Small intestine (tissue), 7 donors: ENCODE results near the gene VWA8. TPM values are rescaled to one million over a fixed set of nuclear protein-coding genes. Genes with fewer than 3 reads are reported as not detected.
A peak's percentile ranks its signal among the peaks of the same experiment; 100 is the strongest.

Experiments used
- DNase-seq, 2 donors: peaks; one replicate each; pipeline versions ENCODE4 v3.0.0 to v3.0.0-alpha.2; 2013
- FAIRE-seq: peaks from 2 replicates; lab custom pipeline; 2012; peaks lifted over from hg19 to GRCh38; lab: Jason Lieb, UNC
- H3K27ac ChIP-seq, 3 donors: one replicate each; pipeline ENCODE4 v1.5.1; 2013; ENCODE audit warnings: low read length in 2 of 3, mild to moderate bottlenecking in 2 of 3, control low read depth in 1 of 3, inconsistent platforms in 1 of 3, low read depth in 1 of 3, moderate library complexity in 1 of 3
- H3K27me3 ChIP-seq, 3 donors: one replicate each; pipeline ENCODE4 v1.6.1; 2013; ENCODE audit warnings: low read length in 3 of 3, inconsistent platforms in 1 of 3; ENCODE audit not compliant: control insufficient read depth in 3 of 3, insufficient read depth in 3 of 3
- H3K36me3 ChIP-seq, 3 donors: one replicate each; pipeline ENCODE4 v1.6.1; 2013; ENCODE audit warnings: low read length in 3 of 3, inconsistent platforms in 1 of 3, low read depth in 1 of 3, mild to moderate bottlenecking in 1 of 3, moderate library complexity in 1 of 3; ENCODE audit not compliant: control insufficient read depth in 3 of 3, insufficient read depth in 2 of 3
- H3K4me1 ChIP-seq, 3 donors: one replicate each; pipeline ENCODE4 v1.6.1; 2013; ENCODE audit warnings: low read length in 2 of 3, inconsistent platforms in 1 of 3, low read depth in 1 of 3, mild to moderate bottlenecking in 1 of 3, moderate library complexity in 1 of 3; ENCODE audit not compliant: control insufficient read depth in 3 of 3, insufficient read depth in 2 of 3
- H3K4me3 ChIP-seq, 3 donors: one replicate each; pipeline ENCODE4 v1.5.1; 2013; ENCODE audit warnings: low read length in 3 of 3, control low read depth in 1 of 3, inconsistent platforms in 1 of 3, low read depth in 1 of 3, mild to moderate bottlenecking in 1 of 3, moderate library complexity in 1 of 3
- H3K9me3 ChIP-seq, 2 donors: one replicate each; pipeline ENCODE4 v1.6.1; 2013; ENCODE audit warnings: low read depth in 1 of 2, low read length in 1 of 2; ENCODE audit not compliant: control insufficient read depth in 2 of 2, insufficient read depth in 1 of 2
- WGBS, 3 donors: extraction: QIAGEN DNeasy Blood & Tissue Kit; methylation state at CpG; one replicate each; pipeline ENCODE4 v1.1.7; 2013; 5-methylcytosine and 5-hydroxymethylcytosine counted together
- polyA plus RNA-seq, 4 donors: library from polyadenylated mRNA; stranded (reverse) in 3 of 4; unstranded in 1 of 4; fragments of 200-250 nt in 3 of 4; fragments of 120-200 nt in 1 of 4; gene quantifications; one replicate each; pipeline versions ENCODE4 v1.2.1 to v1.2.3, GENCODE V29; 2013
- donor health status: healthy with polysubstance abuse.
- donor health status: control.
- donor health status: control.
- donor health status: Bipolar disorder and iron deficiency.
- donor health status: healthy.

The VWA8 gene
- polyA plus RNA-seq, 4 donors = 3.8 to 11.5 (median 6.0) TPM

- no peaks in the 10 kb centered on the region for H3K9me3 ChIP-seq
- FAIRE-seq (no peak), DNase-seq (peak; percentile 37 to 44)
- no peaks in the 10 kb centered on the region for H3K36me3 ChIP-seq
- H3K4me3 ChIP-seq = no peak overlapping the region
- no peak overlapping the region for H3K27ac ChIP-seq
- no peaks in the 10 kb centered on the region for H3K27me3 ChIP-seq
- no peaks in the 10 kb centered on the region for H3K4me1 ChIP-seq
- WGBS, 3 donors = 50 to 69% (median 51%) methylated on average over 11 of the region's 11 CpGs
Observed at GRCh38 chr13:41974262-41974900, 13.5 kb upstream of the VWA8 start.

GRCh38 chr13:41973247-41973741, 12.4 kb upstream of the VWA8 start:
- FAIRE-seq = no peak
- WGBS, 3 donors = 75 to 92% (median 81%) methylated on average over 7 of the region's 7 CpGs
- H3K27me3 ChIP-seq = no peaks in the 10 kb centered on the region

GRCh38 chr13:41971848-41972247, 10.9 kb upstream of the VWA8 start:
- 67 to 77% (median 68%) methylated on average over 5 of the region's 5 CpGs for WGBS, 3 donors
- Histone ChIP-seq H3K36me3 (no peaks in the 10 kb centered on the region), H3K4me1 (no peaks in the 10 kb centered on the region), H3K9me3 (no peaks in the 10 kb centered on the region), H3K27ac (no peak overlapping the region), H3K27me3 (no peaks in the 10 kb centered on the region), H3K4me3 (no peak overlapping the region)
- DNase-seq (no peak), FAIRE-seq (no peak)

More at GRCh38 chr13:41973247-41973741, 12.4 kb upstream of the VWA8 start:
- H3K27ac ChIP-seq = no peak overlapping the region
- H3K4me3 ChIP-seq = no peak overlapping the region
- no peaks in the 10 kb centered on the region for H3K36me3 ChIP-seq
- no peak for DNase-seq
- no peaks in the 10 kb centered on the region for H3K9me3 ChIP-seq
- H3K4me1 ChIP-seq = no peaks in the 10 kb centered on the region

- 89 to 95% (median 92%) methylated on average over 2 of the region's 2 CpGs for WGBS, 3 donors
- H3K36me3 ChIP-seq = no peaks in the 10 kb centered on the region
- H3K9me3 ChIP-seq = no peaks in the 10 kb centered on the region
- H3K27me3 ChIP-seq = no peaks in the 10 kb centered on the region
- no peak overlapping the region for H3K4me3 ChIP-seq
- no peaks in the 10 kb centered on the region for H3K4me1 ChIP-seq
- H3K27ac ChIP-seq = no peak overlapping the region
- DNase-seq (no peak), FAIRE-seq (no peak)
Observed at GRCh38 chr13:41970918-41971317, 10.0 kb upstream of the VWA8 start.

GRCh38 chr13:41970022-41970421, 9.1 kb upstream of the VWA8 start:
- Histone ChIP-seq H3K9me3 (no peaks in the 10 kb centered on the region), H3K27me3 (no peaks in the 10 kb centered on the region), H3K27ac (no peak overlapping the region), H3K36me3 (no peaks in the 10 kb centered on the region), H3K4me3 (no peak overlapping the region), H3K4me1 (no peaks in the 10 kb centered on the region)
- DNase-seq (no peak), FAIRE-seq (no peak)

- no peak overlapping the region for H3K4me3 ChIP-seq
- WGBS, 3 donors = 85 to 96% (median 93%) methylated on average over 4 of the region's 4 CpGs
- FAIRE-seq (no peak), DNase-seq (no peak)
- no peaks in the 10 kb centered on the region for H3K36me3 ChIP-seq
- H3K27ac ChIP-seq = no peak overlapping the region
- H3K27me3 ChIP-seq = no peaks in the 10 kb centered on the region
- no peaks in the 10 kb centered on the region for H3K4me1 ChIP-seq
- H3K9me3 ChIP-seq = no peaks in the 10 kb centered on the region
Observed at GRCh38 chr13:41969072-41969471, 8.2 kb upstream of the VWA8 start.

- FAIRE-seq (no peak), DNase-seq (no peak)
- no peaks in the 10 kb centered on the region for H3K36me3 ChIP-seq
- H3K9me3 ChIP-seq = no peaks in the 10 kb centered on the region
- 73 to 84% (median 76%) methylated on average over 1 of the region's 1 CpG for WGBS, 3 donors
- no peak overlapping the region for H3K27ac ChIP-seq
- no peaks in the 10 kb centered on the region for H3K27me3 ChIP-seq
- peaks cover 0 to 2% (median 0%) of the 10 kb centered on the region in 3 donors for H3K4me1 ChIP-seq
- no peak overlapping the region for H3K4me3 ChIP-seq
Observed at GRCh38 chr13:41966671-41967070, 5.8 kb upstream of the VWA8 start.

- 70 to 82% (median 80%) methylated on average over 1 of the region's 1 CpG for WGBS, 3 donors
- DNase-seq (no peak), FAIRE-seq (no peak)
- no peak overlapping the region for H3K27ac ChIP-seq
- H3K36me3 ChIP-seq = no peaks in the 10 kb centered on the region
- no peak overlapping the region for H3K4me3 ChIP-seq
- H3K4me1 ChIP-seq = peaks cover 0 to 6% (median 3%) of the 10 kb centered on the region in 3 donors
- no peaks in the 10 kb centered on the region for H3K27me3 ChIP-seq
- no peaks in the 10 kb centered on the region for H3K9me3 ChIP-seq
Observed at GRCh38 chr13:41962994-41963393, 2.1 kb upstream of the VWA8 start.

GRCh38 chr13:41961466-41961760, 504 bp upstream of the VWA8 start:
- DNase-seq = no peak
- peaks cover 0 to 6% (median 3%) of the 10 kb centered on the region in 3 donors for H3K4me1 ChIP-seq
- peak overlapping the region; percentile 64 to 91 (median 83) for H3K4me3 ChIP-seq

More at GRCh38 chr13:41961466-41961760, 504 bp upstream of the VWA8 start:
- Histone ChIP-seq H3K27me3 (no peaks in the 10 kb centered on the region), H3K36me3 (no peaks in the 10 kb centered on the region), H3K27ac (peak overlapping the region; percentile 87 to 89 (median 87)), H3K9me3 (no peaks in the 10 kb centered on the region)
- 11 to 24% (median 16%) methylated on average over 6 of the region's 6 CpGs for WGBS, 3 donors
- no peak for FAIRE-seq
